A673 (cell line): ENCODE results near the gene ISCU.

Source experiments
- CTCF ChIP-seq: fragments of 300-800, 200-600 bp; sonication (generic); conservative IDR thresholded peaks from 2 replicates; pipeline ENCODE4 v1.5.1; 2017; ENCODE audit warnings: low read depth, mild to moderate bottlenecking, antibody characterized with exemption, low read length, moderate library complexity, mixed read lengths
- EZH2 ChIP-seq: fragments of 200-600 bp; sonication (generic); IDR thresholded peaks from 2 replicates; pipeline ENCODE4 v1.6.1; 2017; ENCODE audit warnings: borderline replicate concordance, low read depth, mild to moderate bottlenecking, mixed read lengths, antibody characterized with exemption, low read length; ENCODE audit not compliant: poor library complexity, severe bottlenecking

GRCh38 chr12:108598553-108599250 lies 36.3 kb downstream of the ISCU start:
- TF ChIP-seq CTCF, result no peak
- no peak for TF ChIP-seq EZH2
